ENCODE data around the gene SOD1. TPM values are rescaled to one million over a fixed set of nuclear protein-coding genes. Genes with fewer than 3 reads are reported as not detected.

The SOD1 gene
- total RNA-seq, 1 donor from 2014 or later: 236 TPM

- TF ChIP-seq, protein P1, sequence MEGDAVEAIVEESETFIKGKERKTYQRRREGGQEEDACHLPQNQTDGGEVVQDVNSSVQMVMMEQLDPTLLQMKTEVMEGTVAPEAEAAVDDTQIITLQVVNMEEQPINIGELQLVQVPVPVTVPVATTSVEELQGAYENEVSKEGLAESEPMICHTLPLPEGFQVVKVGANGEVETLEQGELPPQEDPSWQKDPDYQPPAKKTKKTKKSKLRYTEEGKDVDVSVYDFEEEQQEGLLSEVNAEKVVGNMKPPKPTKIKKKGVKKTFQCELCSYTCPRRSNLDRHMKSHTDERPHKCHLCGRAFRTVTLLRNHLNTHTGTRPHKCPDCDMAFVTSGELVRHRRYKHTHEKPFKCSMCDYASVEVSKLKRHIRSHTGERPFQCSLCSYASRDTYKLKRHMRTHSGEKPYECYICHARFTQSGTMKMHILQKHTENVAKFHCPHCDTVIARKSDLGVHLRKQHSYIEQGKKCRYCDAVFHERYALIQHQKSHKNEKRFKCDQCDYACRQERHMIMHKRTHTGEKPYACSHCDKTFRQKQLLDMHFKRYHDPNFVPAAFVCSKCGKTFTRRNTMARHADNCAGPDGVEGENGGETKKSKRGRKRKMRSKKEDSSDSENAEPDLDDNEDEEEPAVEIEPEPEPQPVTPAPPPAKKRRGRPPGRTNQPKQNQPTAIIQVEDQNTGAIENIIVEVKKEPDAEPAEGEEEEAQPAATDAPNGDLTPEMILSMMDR (IDR thresholded peaks at IDR 0.05; ENCODE audit: insufficient read depth, low read depth, low read length): no peak
- TF ChIP-seq EZH2 (IDR thresholded peaks at IDR 0.05; ENCODE audit: insufficient read depth, low read length): no peak
- H3K27me3 ChIP-seq (ENCODE audit: insufficient read depth, low read length): no peaks in the 10 kb centered on the region
- no peaks in the 10 kb centered on the region for H3K9me3 ChIP-seq (ENCODE audit: insufficient read depth, low read depth, low read length)
- no peak overlapping the region for H3K27ac ChIP-seq (ENCODE audit: low read depth, low read length)
- peaks cover 2% of the 10 kb centered on the region for H3K36me3 Mint-ChIP-seq (ENCODE audit: low read depth, unreplicated experiment)
- no peak for FAIRE-seq
- no peak overlapping the region for H3K4me2 ChIP-seq (ENCODE audit: low read length)
- no peaks in the 10 kb centered on the region for H3K4me1 ChIP-seq (ENCODE audit: insufficient read depth, low read length)
- H3K4me3 ChIP-seq (ENCODE audit: insufficient read depth, low read depth, low read length): no peak overlapping the region
- H4K20me1 ChIP-seq (ENCODE audit: insufficient read depth, low read length): peaks cover 14% of the 10 kb centered on the region
- peaks cover 32% of the 10 kb centered on the region for H3K36me3 ChIP-seq (ENCODE audit: insufficient read depth, low read length)
- no peak for DNase-seq (ENCODE audit: low read depth)
- no peak overlapping the region for H3K9ac ChIP-seq (ENCODE audit: low read length)
- no peak overlapping the region for H3K4me3 Mint-ChIP-seq (ENCODE audit: unreplicated experiment)
- no peaks in the 10 kb centered on the region for H3K27me3 Mint-ChIP-seq (ENCODE audit: low read depth, unreplicated experiment)
- H3K9me3 Mint-ChIP-seq (ENCODE audit: unreplicated experiment): no peaks in the 10 kb centered on the region
- peaks cover 11% of the 10 kb centered on the region for H3K4me1 Mint-ChIP-seq (ENCODE audit: low read depth, unreplicated experiment)
- no peak overlapping the region for H3K27ac Mint-ChIP-seq (ENCODE audit: unreplicated experiment)
- no peak overlapping the region for H2AFZ ChIP-seq (ENCODE audit: low read depth, low read length)
- no peaks in the 10 kb centered on the region for H3K79me2 ChIP-seq (ENCODE audit: insufficient read depth, low read length)
These were observed 11.7 kb downstream of the SOD1 start for GRCh38 chr21:31671146-31671716.

GRCh38 chr21:31671931-31672330 lies 12.4 kb downstream of the SOD1 start:
- Histone ChIP-seq H3K9me3 (ENCODE audit: insufficient read depth, low read depth, low read length) (no peaks in the 10 kb centered on the region), H3K36me3 (ENCODE audit: insufficient read depth, low read length) (peaks cover 30% of the 10 kb centered on the region), H3K4me3 (ENCODE audit: insufficient read depth, low read depth, low read length) (no peak overlapping the region), H2AFZ (ENCODE audit: low read depth, low read length) (no peak overlapping the region), H3K4me1 (ENCODE audit: insufficient read depth, low read length) (no peaks in the 10 kb centered on the region), H3K79me2 (ENCODE audit: insufficient read depth, low read length) (no peaks in the 10 kb centered on the region), H4K20me1 (ENCODE audit: insufficient read depth, low read length) (peaks cover 9% of the 10 kb centered on the region), H3K27me3 (ENCODE audit: insufficient read depth, low read length) (no peaks in the 10 kb centered on the region), H3K9ac (ENCODE audit: low read length) (no peak overlapping the region), H3K4me2 (ENCODE audit: low read length) (no peak overlapping the region), H3K27ac (ENCODE audit: low read depth, low read length) (no peak overlapping the region)
- no peak overlapping the region for H3K27ac Mint-ChIP-seq (ENCODE audit: unreplicated experiment)
- H3K36me3 Mint-ChIP-seq (ENCODE audit: low read depth, unreplicated experiment): peaks cover 2% of the 10 kb centered on the region
- TF ChIP-seq, protein P1 (IDR thresholded peaks at IDR 0.05; ENCODE audit: insufficient read depth, low read depth, low read length): no peak
- TF ChIP-seq EZH2 (IDR thresholded peaks at IDR 0.05; ENCODE audit: insufficient read depth, low read length): no peak
- H3K4me3 Mint-ChIP-seq (ENCODE audit: unreplicated experiment): no peak overlapping the region
- H3K27me3 Mint-ChIP-seq (ENCODE audit: low read depth, unreplicated experiment): no peaks in the 10 kb centered on the region
- peaks cover 4% of the 10 kb centered on the region for H3K4me1 Mint-ChIP-seq (ENCODE audit: low read depth, unreplicated experiment)
- no peaks in the 10 kb centered on the region for H3K9me3 Mint-ChIP-seq (ENCODE audit: unreplicated experiment)
- DNase-seq (ENCODE audit: low read depth) (no peak), FAIRE-seq (no peak)

- H3K4me3 ChIP-seq (ENCODE audit: insufficient read depth, low read depth, low read length): no peak overlapping the region
- FAIRE-seq (no peak), DNase-seq (ENCODE audit: low read depth) (no peak)
- H4K20me1 ChIP-seq (ENCODE audit: insufficient read depth, low read length): peaks cover 6% of the 10 kb centered on the region
- no peak overlapping the region for H3K9ac ChIP-seq (ENCODE audit: low read length)
- no peak overlapping the region for H3K4me2 ChIP-seq (ENCODE audit: low read length)
- Mint-ChIP-seq H3K36me3 (ENCODE audit: low read depth, unreplicated experiment) (no peaks in the 10 kb centered on the region), H3K9me3 (ENCODE audit: unreplicated experiment) (no peaks in the 10 kb centered on the region), H3K4me1 (ENCODE audit: low read depth, unreplicated experiment) (no peaks in the 10 kb centered on the region), H3K27me3 (ENCODE audit: low read depth, unreplicated experiment) (no peaks in the 10 kb centered on the region), H3K4me3 (ENCODE audit: unreplicated experiment) (no peak overlapping the region), H3K27ac (ENCODE audit: unreplicated experiment) (no peak overlapping the region)
- no peaks in the 10 kb centered on the region for H3K79me2 ChIP-seq (ENCODE audit: insufficient read depth, low read length)
- no peak overlapping the region for H2AFZ ChIP-seq (ENCODE audit: low read depth, low read length)
- TF ChIP-seq, protein P1 (IDR thresholded peaks at IDR 0.05; ENCODE audit: insufficient read depth, low read depth, low read length): no peak
- no peak for TF ChIP-seq EZH2 (IDR thresholded peaks at IDR 0.05; ENCODE audit: insufficient read depth, low read length)
- no peak overlapping the region for H3K27ac ChIP-seq (ENCODE audit: low read depth, low read length)
- H3K9me3 ChIP-seq (ENCODE audit: insufficient read depth, low read depth, low read length): no peaks in the 10 kb centered on the region
- H3K4me1 ChIP-seq (ENCODE audit: insufficient read depth, low read length): no peaks in the 10 kb centered on the region
- H3K36me3 ChIP-seq (ENCODE audit: insufficient read depth, low read length): peaks cover 19% of the 10 kb centered on the region
- H3K27me3 ChIP-seq (ENCODE audit: insufficient read depth, low read length): no peaks in the 10 kb centered on the region
These were observed 13.9 kb downstream of the SOD1 start for GRCh38 chr21:31673321-31673912.

All from astrocyte (in vitro differentiated cells and primary cell).